ENCODE measurements around the gene MOCS3.

The MOCS3 gene, protein sequence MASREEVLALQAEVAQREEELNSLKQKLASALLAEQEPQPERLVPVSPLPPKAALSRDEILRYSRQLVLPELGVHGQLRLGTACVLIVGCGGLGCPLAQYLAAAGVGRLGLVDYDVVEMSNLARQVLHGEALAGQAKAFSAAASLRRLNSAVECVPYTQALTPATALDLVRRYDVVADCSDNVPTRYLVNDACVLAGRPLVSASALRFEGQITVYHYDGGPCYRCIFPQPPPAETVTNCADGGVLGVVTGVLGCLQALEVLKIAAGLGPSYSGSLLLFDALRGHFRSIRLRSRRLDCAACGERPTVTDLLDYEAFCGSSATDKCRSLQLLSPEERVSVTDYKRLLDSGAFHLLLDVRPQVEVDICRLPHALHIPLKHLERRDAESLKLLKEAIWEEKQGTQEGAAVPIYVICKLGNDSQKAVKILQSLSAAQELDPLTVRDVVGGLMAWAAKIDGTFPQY

DNA sequence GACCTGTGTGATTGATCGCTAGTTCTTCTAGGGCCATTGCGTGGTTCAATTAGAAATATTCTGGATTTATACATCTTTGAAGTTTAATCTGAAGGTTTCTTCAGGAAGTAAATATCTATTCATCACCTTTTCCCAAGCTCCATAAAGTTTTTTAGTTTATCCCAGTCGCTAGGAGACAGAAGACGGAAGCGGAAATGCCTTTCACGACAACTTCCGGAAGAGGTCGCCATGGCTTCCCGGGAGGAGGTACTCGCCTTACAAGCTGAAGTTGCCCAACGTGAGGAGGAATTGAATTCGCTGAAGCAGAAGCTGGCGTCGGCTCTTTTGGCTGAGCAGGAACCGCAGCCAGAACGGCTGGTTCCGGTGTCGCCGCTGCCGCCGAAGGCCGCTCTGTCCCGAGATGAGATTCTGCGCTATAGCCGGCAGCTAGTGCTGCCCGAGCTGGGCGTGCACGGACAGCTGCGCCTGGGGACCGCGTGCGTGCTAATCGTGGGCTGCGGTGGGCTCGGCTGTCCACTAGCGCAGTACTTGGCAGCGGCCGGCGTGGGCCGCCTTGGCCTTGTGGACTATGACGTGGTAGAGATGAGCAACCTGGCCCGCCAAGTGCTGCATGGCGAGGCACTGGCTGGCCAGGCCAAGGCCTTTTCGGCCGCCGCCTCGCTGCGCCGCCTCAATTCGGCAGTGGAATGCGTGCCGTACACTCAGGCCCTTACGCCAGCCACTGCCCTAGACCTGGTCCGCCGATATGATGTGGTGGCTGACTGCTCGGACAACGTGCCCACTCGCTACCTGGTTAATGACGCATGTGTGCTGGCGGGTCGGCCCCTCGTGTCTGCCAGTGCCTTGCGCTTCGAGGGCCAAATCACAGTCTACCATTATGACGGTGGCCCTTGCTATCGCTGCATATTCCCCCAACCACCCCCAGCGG lies at the start of gene MOCS3:
Gene MOCS3, plus strand, starts transcription at position 204 of the 928 bp plus-strand sequence. Its CDS starts 25 bp downstream, at position 229.
- peak; percentile 87 for DNase-seq (ENCODE audit: low spot score)

DNA sequence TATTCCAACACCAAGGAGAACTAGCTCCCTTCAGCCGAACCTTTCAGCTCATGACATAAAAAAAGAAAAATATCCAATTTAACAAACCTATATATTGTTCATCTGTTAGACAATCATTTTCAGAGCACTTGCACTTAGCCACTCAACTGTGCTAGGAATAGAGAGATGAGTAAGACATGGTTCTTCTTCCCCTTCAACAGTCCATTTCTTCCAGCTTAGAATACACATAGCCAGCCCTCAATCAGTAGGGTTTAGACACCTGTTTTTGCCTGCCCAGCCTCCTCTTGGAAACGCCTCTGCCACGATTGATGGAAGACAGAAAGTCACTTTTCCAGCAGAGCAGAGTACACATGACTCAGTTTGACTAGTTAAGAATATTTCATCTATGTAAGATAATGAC lies 49.2 kb upstream of the MOCS3 start:
- no peak for DNase-seq (ENCODE audit: low spot score)

DNA sequence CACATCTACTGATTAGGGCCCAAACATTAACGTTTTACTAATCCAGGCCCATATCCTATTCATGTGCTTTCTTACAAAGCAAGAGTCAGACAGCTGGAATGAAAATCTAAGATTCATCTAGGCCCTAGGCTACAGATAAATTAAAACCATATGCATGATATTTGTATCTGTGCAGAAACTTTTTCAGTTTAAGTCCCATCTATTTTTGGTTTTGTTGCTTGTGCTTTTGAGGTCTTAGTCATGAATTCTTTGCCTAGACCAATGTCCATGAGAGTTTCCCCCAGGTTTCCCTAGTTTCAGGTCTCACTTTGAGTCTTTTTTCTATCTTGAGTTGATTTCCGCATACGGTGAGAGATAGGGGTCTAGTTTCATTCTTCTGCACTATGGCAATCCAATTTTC lies 47.6 kb upstream of the MOCS3 start:
- DNase-seq (ENCODE audit: low spot score), result peak; percentile 76

DNA sequence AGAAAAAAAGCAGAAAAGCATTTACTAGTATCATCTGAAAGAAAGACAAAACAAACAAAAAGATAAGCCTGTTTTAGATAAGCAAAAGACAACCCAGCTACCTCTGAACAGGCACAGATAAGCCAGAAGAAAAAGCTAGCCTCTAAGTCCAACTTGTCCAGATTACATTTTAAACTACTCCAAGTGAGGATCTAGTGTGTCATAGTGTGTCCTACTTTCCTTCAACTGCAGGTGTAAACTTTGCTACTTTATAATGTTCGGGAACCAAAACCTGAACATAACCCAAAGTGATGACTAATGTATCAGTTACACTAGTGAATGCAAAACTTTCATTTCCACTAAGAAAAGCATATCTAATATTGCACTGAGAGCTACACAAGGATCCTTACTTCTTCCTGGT lies 46.9 kb upstream of the MOCS3 start:
- no peak for DNase-seq (ENCODE audit: low spot score)

DNA sequence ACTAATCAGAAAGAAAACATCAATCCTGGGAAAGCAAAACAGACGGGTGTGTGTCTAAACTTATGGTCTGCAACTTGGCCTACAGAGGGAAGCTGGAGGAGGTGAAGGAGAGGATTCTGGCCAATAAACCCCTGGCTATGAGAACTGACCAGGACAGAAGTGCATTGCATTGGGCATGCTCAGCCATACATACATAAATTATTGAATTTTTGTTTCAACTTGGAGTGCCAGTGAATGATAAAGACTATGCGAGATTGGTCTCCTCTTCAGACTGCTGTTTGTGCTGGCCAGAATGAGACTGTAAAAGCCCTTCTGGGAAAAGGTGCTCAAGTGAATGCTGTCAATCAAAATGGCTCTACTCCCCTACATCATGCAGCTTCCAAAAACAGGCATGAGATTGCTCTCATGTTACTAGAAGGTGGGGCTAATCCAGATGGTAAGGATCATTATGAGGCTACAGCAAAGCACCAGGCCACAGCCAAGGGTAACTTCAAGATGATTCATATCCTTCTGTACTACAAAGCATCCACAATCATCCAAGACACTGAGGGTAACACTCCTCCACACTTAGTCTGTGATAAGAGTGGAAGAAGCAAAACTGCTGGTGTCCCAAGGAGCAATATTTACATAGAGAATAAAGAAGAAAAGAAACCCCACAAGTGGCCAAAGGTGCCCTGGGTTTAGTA lies 44.8 kb upstream of the MOCS3 start:
- DNase-seq (ENCODE audit: low spot score), result peak; percentile 45

DNA sequence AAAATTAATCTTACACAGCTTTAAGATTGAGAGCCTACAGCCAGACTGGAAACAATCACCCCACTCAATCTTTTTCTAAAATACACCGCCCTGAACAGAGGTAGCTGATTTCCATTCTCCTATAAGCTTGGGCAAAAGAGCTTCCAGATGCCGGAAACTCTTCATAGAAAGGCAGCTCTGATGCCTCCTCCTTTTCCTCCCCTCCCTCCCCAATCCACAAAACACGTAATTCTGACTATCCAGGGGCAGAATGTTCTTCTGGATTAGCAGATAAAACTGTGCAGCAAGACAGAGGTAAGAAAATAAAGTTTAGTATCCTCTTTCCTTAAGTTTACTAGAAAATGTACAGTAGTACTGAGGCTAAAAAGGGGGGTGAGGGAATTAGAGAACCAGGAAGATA lies 43.2 kb upstream of the MOCS3 start:
- DNase-seq (ENCODE audit: low spot score), result peak; percentile 49

DNA sequence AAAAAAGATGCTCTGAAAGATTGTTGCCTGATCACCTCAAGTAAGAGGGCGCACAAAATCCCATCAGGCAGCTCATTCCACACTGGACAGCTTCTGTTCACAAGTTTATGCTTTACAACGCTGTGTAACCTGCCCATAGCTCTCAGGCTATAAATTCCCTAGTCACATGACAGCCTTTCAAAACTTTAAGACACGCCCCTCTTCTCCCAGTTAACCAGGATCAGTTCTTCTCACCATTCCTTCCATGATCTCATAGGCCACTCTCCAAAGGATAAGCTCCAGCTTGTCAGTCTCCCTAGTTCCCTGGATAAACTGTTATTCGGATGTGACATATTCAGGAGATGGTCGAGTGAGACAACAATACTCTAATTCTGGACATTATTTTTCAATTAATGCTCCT lies 42.4 kb upstream of the MOCS3 start:
- no peak for DNase-seq (ENCODE audit: low spot score)

DNA sequence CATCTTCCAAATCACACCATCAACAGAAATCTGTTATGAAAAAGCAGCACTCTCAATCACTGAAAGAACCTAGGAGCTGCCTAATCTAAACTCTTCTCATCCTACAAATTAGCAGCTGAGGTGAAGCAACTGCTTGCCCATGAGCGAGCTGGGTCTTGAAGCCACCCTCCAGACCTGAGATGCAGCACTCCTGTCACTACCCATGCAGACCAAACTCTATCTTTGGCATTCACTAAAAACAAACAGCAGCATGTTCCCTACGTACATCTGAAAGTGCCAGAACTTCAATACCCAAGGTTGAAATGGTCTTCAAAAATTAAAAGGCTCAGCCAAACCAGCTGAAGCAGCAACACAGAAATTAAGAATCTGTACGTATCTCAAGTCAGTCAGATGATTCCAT lies 41.7 kb upstream of the MOCS3 start:
- no peak for DNase-seq (ENCODE audit: low spot score)

DNA sequence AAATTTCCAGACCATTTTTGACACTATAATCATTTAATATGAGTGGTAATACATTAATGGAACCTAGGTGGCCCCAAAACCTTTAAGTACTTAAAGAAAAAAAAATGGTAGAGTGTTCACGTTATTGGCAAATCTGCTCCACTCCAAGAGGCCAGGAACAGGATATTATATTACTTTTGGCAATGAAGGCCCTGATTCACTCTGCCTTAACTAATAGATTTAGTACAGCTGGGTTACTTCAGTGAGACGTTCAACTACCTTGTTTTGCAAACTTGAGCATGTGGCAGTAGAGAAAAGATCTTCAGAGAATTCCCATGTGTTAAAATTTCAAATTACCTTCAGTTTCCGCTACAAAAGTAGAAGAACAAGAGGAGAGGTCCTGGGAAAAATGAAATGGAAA lies 40.2 kb upstream of the MOCS3 start:
- DNase-seq (ENCODE audit: low spot score), result peak; percentile 33

DNA sequence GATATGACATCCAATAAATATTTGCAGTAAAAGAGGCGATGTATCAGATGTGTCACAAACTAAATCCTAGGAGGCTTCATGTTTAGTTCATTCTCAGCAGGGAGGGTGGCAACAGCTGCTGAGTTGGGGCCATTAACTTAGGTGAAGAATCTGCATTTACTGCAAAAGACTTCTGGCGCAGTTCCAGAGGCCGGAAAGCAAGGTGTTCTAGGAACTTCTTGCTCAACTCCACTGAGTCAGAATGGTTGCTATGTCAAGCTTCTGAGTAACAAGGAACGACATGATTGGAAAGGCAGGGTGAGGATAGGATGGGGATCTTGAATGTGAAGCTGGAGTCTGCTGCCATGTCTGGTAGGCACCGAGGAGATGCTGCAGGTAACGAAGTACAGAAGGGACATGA lies 39.1 kb upstream of the MOCS3 start:
- DNase-seq (ENCODE audit: low spot score), result no peak

DNA sequence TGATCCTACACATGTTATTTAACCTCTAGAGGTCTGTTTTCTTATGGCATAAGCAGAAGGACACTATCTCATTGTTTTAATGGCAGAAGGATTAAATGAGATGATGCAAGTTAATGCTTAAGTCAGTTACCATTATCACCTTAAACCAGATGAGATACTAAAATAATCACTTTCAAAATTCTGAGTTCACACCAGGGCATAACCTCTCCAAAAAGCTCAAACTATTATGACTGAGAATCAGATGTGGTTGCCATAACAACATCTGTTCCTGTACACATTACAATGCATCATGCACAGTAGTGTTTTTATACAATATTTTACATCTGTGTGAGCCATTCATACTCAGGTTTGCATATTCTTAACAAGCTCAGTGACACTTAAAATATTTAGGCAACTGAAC lies 37.6 kb upstream of the MOCS3 start:
- DNase-seq (ENCODE audit: low spot score), result no peak

DNA sequence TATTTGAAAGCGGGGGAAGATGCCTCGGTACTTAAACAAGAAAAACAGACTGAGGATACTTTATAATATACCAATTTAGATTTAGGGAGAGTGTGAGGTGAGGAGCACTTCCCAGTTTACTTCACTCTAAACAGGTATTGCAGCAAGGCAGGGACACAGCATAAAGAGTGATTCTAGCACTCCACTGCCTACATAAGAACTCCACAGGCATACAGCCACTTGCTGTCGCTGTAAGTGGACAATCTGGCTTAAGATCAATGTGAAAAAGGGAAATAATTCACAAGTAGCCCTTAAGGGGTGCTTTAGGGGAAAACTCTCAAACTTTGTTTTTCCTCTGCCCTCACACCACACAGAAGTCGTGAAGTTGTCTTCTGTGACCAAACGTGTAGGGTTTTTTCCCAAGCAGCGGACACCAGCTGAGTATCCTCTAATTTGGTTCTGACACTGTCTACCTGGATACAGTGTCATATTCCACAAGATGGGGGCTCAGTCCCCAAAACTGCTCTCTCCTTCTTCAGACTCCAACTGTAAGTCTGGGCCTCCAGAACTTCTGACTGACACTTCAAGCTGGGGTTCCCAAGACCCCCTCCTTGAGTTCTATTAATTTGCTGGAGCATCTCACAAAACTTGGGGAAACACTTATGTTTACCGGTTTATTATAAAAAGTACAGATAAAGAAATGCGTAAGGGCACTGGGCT lies 36.7 kb upstream of the MOCS3 start:
- no peak for DNase-seq (ENCODE audit: low spot score)

DNA sequence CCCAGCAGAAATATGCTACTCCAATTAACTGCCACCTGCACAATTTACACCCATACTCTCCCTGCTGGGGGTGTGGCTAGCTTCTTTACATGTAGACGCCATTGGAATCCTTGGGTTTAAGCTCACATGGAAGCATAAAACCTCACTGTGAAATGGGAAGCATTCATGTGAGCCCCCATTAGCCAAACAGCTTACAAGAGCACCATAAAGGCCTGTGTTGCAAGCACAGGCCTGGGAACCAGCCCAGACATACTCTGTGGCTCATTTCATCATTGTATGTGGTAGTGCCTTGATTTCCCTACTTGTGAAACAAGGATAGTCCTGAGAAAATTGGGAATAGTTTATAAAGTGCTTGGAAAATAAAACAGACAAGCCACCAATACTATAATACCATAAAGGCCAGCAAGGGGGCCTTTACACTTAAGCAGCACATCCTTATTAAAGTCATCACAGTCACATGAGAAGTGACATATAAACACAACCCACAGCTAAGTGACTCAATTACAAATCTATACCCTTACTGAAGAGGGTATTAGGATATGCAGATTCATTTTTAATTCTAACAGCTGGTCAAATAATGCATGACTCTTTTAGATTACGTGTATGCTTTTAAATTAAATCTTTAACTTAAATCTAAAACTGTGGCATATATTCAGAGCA lies 34.2 kb upstream of the MOCS3 start:
- DNase-seq (ENCODE audit: low spot score), result no peak

DNA sequence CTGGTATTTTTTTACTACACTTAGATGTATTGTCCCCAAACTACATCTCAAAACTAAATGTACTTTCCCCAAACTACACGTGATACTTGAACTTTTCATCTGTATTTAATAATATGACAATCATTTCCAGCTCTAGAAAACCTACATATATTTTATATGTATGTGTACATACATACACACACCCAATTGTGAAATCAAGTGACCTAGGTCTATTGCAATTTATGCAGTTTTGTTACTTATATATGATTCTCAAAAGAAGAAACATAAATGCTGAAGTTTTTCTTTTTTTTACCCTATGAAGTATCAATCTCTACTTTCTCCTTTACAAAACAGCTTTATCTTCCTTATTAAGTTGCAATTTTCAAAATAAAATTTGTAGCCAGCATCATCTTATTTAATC lies 32.1 kb upstream of the MOCS3 start:
- no peak for DNase-seq (ENCODE audit: low spot score)

DNA sequence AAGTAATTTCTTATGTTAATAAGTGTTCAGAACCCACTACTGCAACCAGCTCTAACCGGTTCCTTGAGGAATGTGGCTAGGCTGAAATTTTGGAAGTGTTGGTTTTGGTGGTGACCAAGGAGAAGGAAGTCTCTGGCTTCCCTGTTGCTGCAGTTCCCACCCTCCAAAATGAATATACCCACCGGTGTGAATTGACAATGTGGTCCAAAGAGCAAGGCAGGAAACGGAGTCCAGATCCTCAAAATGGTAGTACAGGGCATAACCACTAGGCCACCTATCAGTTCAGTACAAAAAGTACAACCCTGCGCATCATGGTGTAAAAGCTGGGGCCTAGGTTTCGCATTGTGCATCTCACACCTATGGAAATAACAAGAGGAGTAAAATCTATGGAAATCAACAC lies 30.1 kb upstream of the MOCS3 start:
- DNase-seq (ENCODE audit: low spot score), result no peak

DNA sequence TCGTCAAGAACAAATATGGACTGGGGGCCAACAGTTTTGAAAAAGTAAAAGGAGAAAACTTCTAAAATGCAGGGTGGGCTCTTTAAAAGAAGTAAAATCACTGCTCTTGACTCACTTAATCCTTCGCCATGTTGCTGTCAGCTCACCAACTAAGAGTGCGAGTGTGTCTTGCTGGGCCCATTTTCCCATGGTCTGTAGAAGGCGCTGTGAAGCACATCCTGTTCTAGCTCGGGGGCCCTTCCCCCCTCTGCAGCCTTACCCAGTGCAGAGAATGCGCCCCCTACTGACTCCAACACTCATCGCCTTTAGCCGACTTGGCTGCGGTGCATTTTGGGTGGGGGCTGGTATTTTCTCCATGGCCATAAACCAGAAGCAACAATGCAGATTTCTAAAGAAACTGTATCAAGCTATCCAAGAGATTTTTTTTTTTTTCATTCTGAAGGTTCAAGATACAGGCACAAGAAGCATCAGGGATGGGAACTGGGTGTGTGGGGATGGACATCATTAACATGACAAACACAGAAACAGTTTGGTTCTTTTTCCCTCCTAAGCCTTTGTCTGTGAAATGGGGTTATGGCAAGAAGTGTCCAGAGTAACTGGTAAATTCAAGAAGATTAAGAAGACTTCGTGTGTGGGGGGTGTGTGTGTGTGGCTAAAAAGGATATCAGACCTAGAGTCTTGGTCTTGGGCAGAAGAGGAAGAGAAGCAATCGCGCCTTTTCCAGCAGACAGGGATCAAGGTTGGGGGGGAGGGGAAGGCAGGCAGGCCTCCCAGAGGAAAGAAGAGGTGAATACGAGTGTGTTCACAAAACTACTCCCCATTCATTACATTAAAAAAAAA lies 29.1 kb upstream of the MOCS3 start:
- peak; percentile 85 for DNase-seq (ENCODE audit: low spot score)

DNA sequence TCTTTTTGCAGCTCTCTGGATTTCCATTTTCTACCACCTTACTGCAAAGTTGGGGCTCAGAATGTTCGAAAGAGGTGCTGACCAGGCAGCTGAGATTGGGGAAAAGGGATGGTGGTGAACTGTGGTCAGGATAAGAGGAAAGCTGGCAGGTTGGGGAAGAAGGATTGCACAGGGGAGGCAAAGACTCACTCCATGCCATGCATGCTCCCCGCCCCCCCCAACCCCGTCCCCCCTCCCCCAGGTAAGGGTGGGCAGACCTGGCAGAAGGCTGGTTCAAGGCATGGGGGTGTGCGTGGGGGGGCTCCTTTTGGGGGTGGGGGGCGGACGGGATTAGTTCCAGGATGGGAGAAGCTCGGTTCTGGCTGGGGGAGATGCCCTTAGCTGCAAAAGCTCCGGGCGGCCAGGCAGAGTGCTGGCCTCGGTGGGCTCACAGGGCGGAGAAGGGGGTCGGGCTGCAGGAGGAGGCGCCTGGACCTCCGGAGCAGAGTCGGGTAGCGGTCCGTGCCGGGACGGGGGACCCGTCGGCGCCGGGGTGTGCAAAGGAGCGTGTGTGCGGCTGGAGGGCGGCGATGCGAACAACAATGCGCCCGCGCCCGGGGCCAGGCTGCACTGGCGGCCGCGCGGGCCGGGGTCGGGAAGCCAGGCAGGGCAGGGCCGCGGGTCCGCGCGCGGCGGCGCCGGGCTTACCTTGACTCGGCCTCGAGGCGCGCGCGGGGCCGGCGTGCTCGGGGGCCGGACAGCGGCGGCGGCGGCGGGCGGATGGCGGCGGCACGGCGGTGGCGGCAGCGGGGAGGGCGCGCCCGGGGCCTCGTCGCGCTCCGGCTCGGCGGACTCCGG lies 28.3 kb upstream of the MOCS3 start:
- no peak for DNase-seq (ENCODE audit: low spot score)

DNA sequence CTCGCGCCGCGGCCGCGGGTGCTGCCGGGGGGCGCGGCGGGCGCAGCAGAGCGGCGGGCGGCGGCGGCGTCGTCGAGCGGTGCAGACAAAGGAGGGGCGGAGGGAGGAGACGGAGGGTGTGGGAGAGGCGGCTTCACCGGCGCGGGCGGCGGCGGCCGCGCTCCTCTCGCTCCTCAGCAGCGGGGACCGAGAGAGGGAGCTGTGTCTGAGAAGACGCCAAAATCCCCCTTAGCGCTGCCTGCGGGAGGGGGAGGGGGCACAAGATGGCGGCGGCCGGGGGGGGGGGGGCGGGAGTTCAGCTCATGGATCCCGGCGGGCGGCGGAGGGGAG lies 27.7 kb upstream of the MOCS3 start:
- no peak for DNase-seq (ENCODE audit: low spot score)

DNA sequence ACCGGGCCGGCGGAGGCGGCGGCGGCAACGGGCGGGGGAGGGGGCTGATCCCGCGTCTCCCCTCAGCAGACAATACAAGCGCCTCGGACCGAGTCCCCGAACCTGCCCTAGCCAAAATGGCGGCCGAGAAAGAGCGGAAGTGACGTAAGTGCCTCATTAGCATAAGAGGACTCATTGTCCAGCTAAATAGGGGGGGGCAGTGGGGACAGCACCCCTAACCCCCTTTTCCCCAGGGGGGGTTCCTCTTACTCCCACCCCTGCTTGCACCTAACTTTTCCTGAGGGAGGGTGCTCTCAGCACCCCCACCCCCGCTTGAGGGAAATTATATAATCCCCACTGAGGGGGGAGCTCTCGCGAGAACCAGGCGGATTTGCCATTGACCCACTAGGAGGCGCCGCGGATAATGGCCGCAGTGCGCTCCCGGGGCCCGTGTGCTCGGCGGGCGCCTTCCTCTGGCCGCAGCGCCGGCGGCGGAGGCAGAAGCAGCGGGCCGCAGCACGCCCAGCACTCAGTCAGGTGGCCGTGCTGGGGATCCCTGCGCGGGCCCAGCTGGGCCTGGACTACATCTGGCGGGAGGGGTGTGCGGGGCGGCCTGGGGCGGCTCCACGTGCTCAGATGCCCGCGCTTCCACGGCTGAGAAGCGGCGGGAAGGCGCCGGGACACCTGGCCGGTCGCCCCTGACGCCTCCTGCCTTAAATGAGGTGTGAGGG lies 27.2 kb upstream of the MOCS3 start, which contains the start of gene ADNP:
Gene ADNP, minus strand, starts transcription at position 132 of the 710 bp plus-strand sequence. CDS start 27,441 bp downstream, outside the sequence.
- DNase-seq (ENCODE audit: low spot score), result peak; percentile 86

Data from GM03348 (cell line).